SK-N-SH (cell line): ENCODE results near the gene TRPM2.

ENCODE experiments used
- CTCF ChIP-seq: fragments of 200-600 bp; sonication (generic); IDR thresholded peaks from 2 replicates; pipeline ENCODE4 v1.6.1; 2017; ENCODE audit warnings: antibody characterized with exemption, mild to moderate bottlenecking, moderate library complexity
- EZH2phosphoT487 ChIP-seq: fragments of 200-600 bp; sonication (generic); IDR thresholded peaks from 2 replicates; pipeline ENCODE4 v1.6.1; 2017; ENCODE audit warnings: low read depth, mixed run types, mild to moderate bottlenecking, antibody characterized with exemption, moderate library complexity, borderline replicate concordance
- RAD21 ChIP-seq: IDR thresholded peaks from 2 replicates; pipeline ENCODE4 v1.6.1; 2012; ENCODE audit warnings: mild to moderate bottlenecking, low read length

DNA sequence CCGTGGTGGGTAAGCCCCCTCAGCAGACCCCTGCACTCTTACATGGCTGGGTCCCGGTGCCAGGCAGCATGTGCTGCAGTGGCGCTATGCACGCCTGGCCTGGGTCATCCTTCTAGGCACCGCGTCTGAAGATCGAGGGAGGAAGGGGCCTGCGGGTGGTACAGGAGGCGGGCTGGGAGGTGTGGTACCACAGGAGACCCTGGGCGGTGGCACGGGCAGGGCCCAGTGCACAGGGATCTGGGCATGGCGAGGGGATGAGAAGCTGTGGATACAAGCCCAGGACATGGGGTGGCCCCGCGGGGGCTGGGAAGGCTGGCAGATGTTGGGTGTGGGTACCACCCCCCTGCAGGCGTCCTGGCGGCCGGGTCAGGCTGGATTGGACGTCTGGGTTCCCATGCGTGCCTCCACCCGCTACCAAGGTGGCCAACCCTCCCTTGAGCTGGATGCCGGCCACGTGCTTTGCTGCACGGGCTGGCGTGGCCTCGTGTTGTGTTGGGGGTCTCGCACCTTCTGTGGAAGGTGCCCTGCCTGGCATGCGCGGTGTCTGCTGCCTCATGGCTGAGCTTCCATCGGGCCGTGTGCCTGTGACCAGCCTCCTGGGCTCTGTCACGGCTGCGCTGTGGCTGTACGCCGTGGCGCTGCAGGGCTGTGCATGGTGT is 33.9 kb upstream of the TRPM2 start:
- TF ChIP-seq EZH2phosphoT487, result no peak
- TF ChIP-seq RAD21, result no peak
- no peak for TF ChIP-seq CTCF
